ENCODE measurements around the gene PLIN5. TPM values are rescaled to one million over a fixed set of nuclear protein-coding genes. Genes with fewer than 3 reads are reported as not detected.

PLIN5 gene
- total and polyA plus RNA-seq, 2 of the 8 experiments (the other 6 are each of a cell fraction or from before 2014, with no cell fraction given): 2.0 to 2.5 TPM

DNA sequence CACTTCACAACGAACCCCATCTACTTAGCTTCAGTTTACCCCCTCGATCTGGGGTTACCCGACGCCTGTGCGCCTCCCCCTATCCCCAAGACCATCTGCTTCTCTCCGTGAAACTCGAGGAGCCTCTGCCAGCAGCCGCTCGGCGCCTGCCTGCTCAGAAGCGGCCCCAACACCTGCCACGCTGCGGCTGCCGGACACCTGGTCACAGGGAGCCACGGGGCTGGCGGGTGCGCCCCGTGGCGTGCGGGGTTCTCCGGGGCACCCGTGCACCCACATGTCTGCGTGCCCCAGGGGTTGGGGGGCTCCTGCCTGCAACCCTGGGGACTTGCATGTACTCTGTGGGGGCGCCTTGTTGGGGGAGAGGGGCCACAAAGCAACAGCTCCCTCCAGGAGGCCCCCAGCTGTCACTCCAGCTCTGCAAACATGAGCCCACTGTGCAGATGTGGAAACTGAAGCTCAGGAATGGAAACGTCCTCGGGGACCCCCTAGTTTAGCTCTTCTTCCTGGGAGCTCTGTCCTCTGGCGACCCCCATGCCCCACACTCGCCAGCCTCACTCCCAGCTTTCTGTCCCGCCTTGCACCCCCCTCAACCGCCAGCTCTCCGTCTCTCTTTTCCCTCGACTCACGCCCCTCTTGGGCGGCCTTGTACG, 31.5 kb upstream of the PLIN5 start:
- H2AK5ac ChIP-seq (ENCODE audit: low read depth, low read length): no peak overlapping the region

More for the DNA sequence above, 31.5 kb upstream of the PLIN5 start:
- Histone ChIP-seq H3K4me2 (ENCODE audit: insufficient read depth in 1 of 2, low read depth in 2 of 2, low read length in 2 of 2) (no peak overlapping the region), H3K4me3 (ENCODE audit: extremely low read depth in 1 of 4, insufficient read depth in 2 of 4, low read depth in 3 of 4, low read length in 4 of 4) (no peak overlapping the region), H2BK12ac (ENCODE audit: low read depth, low read length) (no peak overlapping the region; the same call in 1 of the 2 replicates), H4K91ac (replicated peaks; ENCODE audit: insufficient read length, low read length) (no peak overlapping the region), H3K9ac (replicated peaks in 1 of 4; ENCODE audit: extremely low read depth in 1 of 4, low read depth in 3 of 4, low read length in 3 of 4) (no peak overlapping the region), H3K79me1 (ENCODE audit: low read depth, low read length) (peaks cover 7% of the 10 kb centered on the region), H4K20me1 (replicated peaks in 1 of 2; ENCODE audit: control insufficient read depth in 1 of 2, insufficient read depth in 2 of 2, low read length in 2 of 2) (peaks cover 11 to 13% of the 10 kb centered on the region in 2 experiments), H2AFZ (ENCODE audit: low read length) (no peak overlapping the region), H3K27me3 (replicated peaks in 1 of 4; ENCODE audit: control insufficient read depth in 3 of 4, extremely low read depth in 1 of 4, insufficient read depth in 3 of 4, low read length in 3 of 4) (no peaks in the 10 kb centered on the region), H3K27ac (ENCODE audit: low read depth, low read length) (no peak overlapping the region), H4K8ac (ENCODE audit: extremely low read depth, insufficient read depth, low read length) (no peak overlapping the region), H2BK15ac (ENCODE audit: low read length) (no peak overlapping the region), H3K79me2 (ENCODE audit: control insufficient read depth in 1 of 2, insufficient read depth in 2 of 2, low read length in 2 of 2) (peaks cover 0 to 8% of the 10 kb centered on the region in 2 experiments; a peak in 1 of 4 replicates), H3K4ac (replicated peaks; ENCODE audit: insufficient read length, low read depth, low read length) (no peak overlapping the region), H3K36me3 (ENCODE audit: control insufficient read depth in 2 of 4, insufficient read depth in 4 of 4, low read length in 3 of 4) (no peaks in the 10 kb centered on the region), H2BK120ac (replicated peaks; ENCODE audit: low read depth, low read length) (no peak overlapping the region), H3K18ac (ENCODE audit: extremely low read depth, low read length) (no peak overlapping the region), H2BK20ac (ENCODE audit: low read length) (no peak overlapping the region), H3K56ac (replicated peaks; ENCODE audit: insufficient read length, low read depth, low read length) (no peak overlapping the region), H4K5ac (ENCODE audit: insufficient read length, low read depth, low read length) (no peak overlapping the region), H3K4me1 (replicated peaks in 1 of 4; ENCODE audit: control insufficient read depth in 3 of 4, insufficient read depth in 4 of 4, low read length in 3 of 4) (peaks cover 0 to 2% (median 0%) of the 10 kb centered on the region in 4 experiments; a peak in 1 of 7 replicates), H2BK5ac (ENCODE audit: low read depth, low read length) (no peak overlapping the region), H3K9me3 (ENCODE audit: insufficient read depth in 2 of 2, low read depth in 1 of 2, low read length in 1 of 2) (no peaks in the 10 kb centered on the region), H3K14ac (ENCODE audit: insufficient read length) (no peak overlapping the region), H3K23me2 (ENCODE audit: low read depth, low read length) (no peaks in the 10 kb centered on the region), H3K23ac (ENCODE audit: insufficient read length) (no peak overlapping the region)
- CTCF ChIA-PET (ENCODE audit: partially characterized antibody): interaction anchor here (0.7 to 14.7 kb wide), 24 partner anchors 8 to 284 kb away, joined by 3 to 316 read pairs (median 7); partner anchors contain the start of gene PLIN5
- TF ChIP-seq BACH1 (IDR thresholded peaks at IDR 0.05; ENCODE audit: low read length) (no peak), SAP30 (IDR thresholded peaks at IDR 0.05; ENCODE audit: insufficient read depth, insufficient replicate concordance, low read length) (no peak), TAF1 (IDR thresholded peaks at IDR 0.05; ENCODE audit: low read depth, low read length) (no peak), NRF1 (IDR thresholded peaks at IDR 0.05; ENCODE audit: low read depth, low read length) (no peak), YY1 (IDR thresholded peaks at IDR 0.05; ENCODE audit: low read depth, low read length) (no peak), POU5F1 (IDR thresholded peaks at IDR 0.05; ENCODE audit: low read depth, low read length) (no peak), KDM5A (IDR thresholded peaks at IDR 0.05; ENCODE audit: low read length) (no peak), CHD1 (IDR thresholded peaks at IDR 0.05; ENCODE audit: low read depth, low read length) (no peak), JUN (IDR thresholded peaks at IDR 0.05; ENCODE audit: low read depth, low read length) (no peak)
- TF ChIP-seq, protein P1, sequence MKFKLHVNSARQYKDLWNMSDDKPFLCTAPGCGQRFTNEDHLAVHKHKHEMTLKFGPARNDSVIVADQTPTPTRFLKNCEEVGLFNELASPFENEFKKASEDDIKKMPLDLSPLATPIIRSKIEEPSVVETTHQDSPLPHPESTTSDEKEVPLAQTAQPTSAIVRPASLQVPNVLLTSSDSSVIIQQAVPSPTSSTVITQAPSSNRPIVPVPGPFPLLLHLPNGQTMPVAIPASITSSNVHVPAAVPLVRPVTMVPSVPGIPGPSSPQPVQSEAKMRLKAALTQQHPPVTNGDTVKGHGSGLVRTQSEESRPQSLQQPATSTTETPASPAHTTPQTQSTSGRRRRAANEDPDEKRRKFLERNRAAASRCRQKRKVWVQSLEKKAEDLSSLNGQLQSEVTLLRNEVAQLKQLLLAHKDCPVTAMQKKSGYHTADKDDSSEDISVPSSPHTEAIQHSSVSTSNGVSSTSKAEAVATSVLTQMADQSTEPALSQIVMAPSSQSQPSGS (IDR thresholded peaks at IDR 0.05; ENCODE audit: low read length): no peak
- TF ChIP-seq, protein P2, sequence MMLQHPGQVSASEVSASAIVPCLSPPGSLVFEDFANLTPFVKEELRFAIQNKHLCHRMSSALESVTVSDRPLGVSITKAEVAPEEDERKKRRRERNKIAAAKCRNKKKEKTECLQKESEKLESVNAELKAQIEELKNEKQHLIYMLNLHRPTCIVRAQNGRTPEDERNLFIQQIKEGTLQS (IDR thresholded peaks at IDR 0.05; ENCODE audit: insufficient read depth, low read depth, low read length): no peak
- 88% methylated on average over 30 of the region's 35 CpGs; no CpG with 5 or more reads in 1 of the 2 experiments for WGBS, 2 experiments (ENCODE audit: extremely low coverage in 1 of 2, insufficient coverage in 1 of 2, insufficient read length in 1 of 2, insufficient replicate concordance in 2 of 2, low coverage in 1 of 2, low lambda C conversion rate in 2 of 2, missing lambda C conversion rate in 1 of 2)
- POLR2A ChIA-PET (ENCODE audit: partially characterized antibody): interaction anchor here (0.6 to 1.3 kb wide), 6 partner anchors 11 to 73 kb away, joined by 3 to 6 read pairs (median 3); partner anchors contain the start of genes LRG1 and PLIN5
- FAIRE-seq (no peak), DNase-seq (ENCODE audit: low read depth in 1 of 2, low spot score in 2 of 2) (no peak)
